Measurements from ENCODE around the gene WNT3A. TPM values are rescaled to one million over a fixed set of nuclear protein-coding genes. Genes with fewer than 3 reads are reported as not detected.
A peak's percentile ranks its signal among the peaks of the same experiment; 100 is the strongest.

Gene WNT3A
- total RNA-seq, 6 experiments from 2014 or later, result not detected

DNA sequence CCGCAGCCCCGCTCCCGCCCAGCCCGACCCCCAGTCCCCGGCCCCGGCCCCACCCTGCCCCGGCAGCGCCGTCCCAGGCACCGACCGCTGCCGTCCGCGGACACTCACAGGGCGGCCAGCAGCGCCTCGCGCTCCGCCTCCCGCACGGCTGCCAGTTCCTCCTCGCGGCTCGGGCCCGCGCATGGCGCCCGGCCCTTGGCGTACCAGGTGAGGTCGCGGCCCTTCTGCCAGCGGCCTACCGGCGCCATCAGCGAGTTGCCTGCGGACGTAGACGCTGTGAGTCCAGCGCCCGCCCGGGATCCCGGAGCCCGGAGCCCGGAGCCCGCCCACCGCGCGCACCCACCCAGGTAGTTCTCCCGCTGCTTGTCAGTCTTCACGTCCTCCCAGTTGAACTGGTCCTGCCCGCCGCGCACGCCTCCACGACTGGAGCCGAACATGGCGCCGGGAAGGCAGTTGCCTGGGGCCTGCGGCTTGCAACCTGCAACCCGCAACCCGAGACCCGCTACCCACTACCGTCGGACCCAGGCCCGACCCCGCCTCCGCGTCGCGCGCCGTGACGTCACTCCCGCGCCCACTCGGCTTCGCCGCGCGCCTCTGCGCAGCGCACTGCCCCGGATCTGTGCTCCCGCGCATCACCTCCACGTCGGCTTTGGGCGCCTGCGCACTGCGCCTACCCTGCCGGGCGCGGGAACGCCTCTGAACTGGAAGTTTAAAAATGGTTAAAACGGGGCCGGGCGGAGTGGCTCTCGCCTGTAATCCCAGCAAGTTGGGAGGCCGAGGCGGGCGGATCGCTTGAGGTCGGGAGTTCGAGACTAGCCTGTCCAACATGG lies 96.2 kb downstream of the WNT3A start, which contains the start of gene C1orf35:
TSS of gene C1orf35 (minus strand) at position 535 of the 830 bp plus-strand sequence. CDS start at position 437, 98 bp downstream.
- H3K9me3 ChIP-seq, result no peaks in the 10 kb centered on the region
- peak within 1 kb of the TSS; percentile 75 to 97 (median 83) for H3K4me3 ChIP-seq
- peak within 1 kb of the TSS; percentile 70 to 85 (median 82) for H3K27ac ChIP-seq
- intact Hi-C loops (cut with DNase I), result no loop called here
- 0% methylated on average over 19 of the region's 104 CpGs for WGBS (ENCODE audit: insufficient coverage, low coverage, low lambda C conversion rate, missing lambda C conversion rate)
- no peaks in the 10 kb centered on the region for H3K27me3 ChIP-seq
- TF ChIP-seq POLR2A (IDR thresholded peaks at IDR 0.05), result peak; percentile 64
- TF ChIP-seq CTCF (IDR thresholded peaks at IDR 0.05), result no peak
- DNase-seq (peak; percentile 94 to 95 (median 95)), ATAC-seq (peak; percentile 81 to 87 (median 84))
- H3K36me3 ChIP-seq, result peaks cover 0 to 33% (median 14%) of the 10 kb centered on the region in 4 donors
- peaks cover 0 to 28% (median under 1%) of the 10 kb centered on the region in 4 donors for H3K4me1 ChIP-seq

GRCh38 chr1:228104526-228105269 lies 97.9 kb downstream of the WNT3A start:
- no peak overlapping the region for H3K27ac ChIP-seq
- WGBS (ENCODE audit: insufficient coverage, low coverage, low lambda C conversion rate, missing lambda C conversion rate), result 27% methylated on average over 5 of the region's 7 CpGs
- intact Hi-C loops (cut with DNase I), result no loop called here
- peak in 1 of 4 donors; percentile 2 for ATAC-seq
- no peaks in the 10 kb centered on the region for H3K27me3 ChIP-seq
- peaks cover 0 to 16% (median 3%) of the 10 kb centered on the region in 4 donors for H3K36me3 ChIP-seq
- TF ChIP-seq POLR2A (IDR thresholded peaks at IDR 0.05), result no peak
- no peak for TF ChIP-seq CTCF (IDR thresholded peaks at IDR 0.05)
- H3K9me3 ChIP-seq, result no peaks in the 10 kb centered on the region
- peak; percentile 75 to 79 (median 78) for DNase-seq
- H3K4me1 ChIP-seq, result peaks cover 0 to 35% (median 4%) of the 10 kb centered on the region in 4 donors
- no peak overlapping the region for H3K4me3 ChIP-seq

- intact Hi-C loops (cut with DNase I), result no loop called here
- TF ChIP-seq CTCF (IDR thresholded peaks at IDR 0.05), result no peak
- no peak for TF ChIP-seq POLR2A (IDR thresholded peaks at IDR 0.05)
- Histone ChIP-seq H3K36me3 (peaks cover 0 to 12% (median 2%) of the 10 kb centered on the region in 4 donors), H3K4me3 (no peak overlapping the region), H3K9me3 (no peaks in the 10 kb centered on the region), H3K4me1 (peaks cover 0 to 35% (median 4%) of the 10 kb centered on the region in 4 donors), H3K27me3 (no peaks in the 10 kb centered on the region), H3K27ac (no peak overlapping the region)
- ATAC-seq, result no peak
- DNase-seq, result peak in 1 of 3 donors; percentile 46
- 93% methylated on average over 3 of the region's 9 CpGs for WGBS (ENCODE audit: insufficient coverage, low coverage, low lambda C conversion rate, missing lambda C conversion rate)
Observed at GRCh38 chr1:228105270-228105995, 98.6 kb downstream of the WNT3A start.

Measured in right lobe of liver (tissue), 6 donors.